ENCODE measurements around the gene SLC25A29. TPM values are rescaled to one million over a fixed set of nuclear protein-coding genes. Genes with fewer than 3 reads are reported as not detected.

Gene SLC25A29
- total and polyA plus RNA-seq, 2 of the 4 experiments (the other 2 are of a cell fraction), result 6.5 to 37.7 TPM

DNA sequence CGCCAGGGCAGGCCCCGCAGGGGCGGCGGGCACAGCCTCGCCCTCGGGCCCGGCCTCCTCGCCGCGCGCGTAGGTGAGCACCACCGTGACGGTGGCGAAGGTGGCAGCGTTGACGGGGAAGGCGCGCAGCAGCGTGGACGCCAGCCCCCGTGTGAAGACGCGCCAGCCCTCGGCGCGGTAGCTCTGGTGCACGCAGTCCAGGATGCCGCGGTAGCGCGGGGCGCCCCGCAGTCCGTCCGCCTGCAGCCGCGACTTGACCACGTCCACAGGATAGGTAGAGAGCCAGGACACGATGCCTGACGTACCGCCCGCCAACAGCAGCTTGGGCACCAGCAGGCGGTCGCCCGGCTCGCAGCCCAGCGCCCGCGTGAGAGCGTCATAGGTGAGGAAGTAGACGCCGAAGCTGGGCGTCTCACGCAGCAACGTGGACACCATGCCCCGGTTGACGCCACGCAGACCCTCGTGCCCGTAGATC lies 13.9 kb downstream of the SLC25A29 start:
- no peak overlapping the region for H3K27ac ChIP-seq (ENCODE audit: insufficient read depth, low read length)
- no peak for DNase-seq
- intact Hi-C loops (cut with micrococcal nuclease), result no loop called here
- no peak overlapping the region for H2BK15ac ChIP-seq (ENCODE audit: low read depth, low read length)
- H2BK120ac ChIP-seq (ENCODE audit: low read depth, low read length), result no peak overlapping the region
- no peaks in the 10 kb centered on the region for H3K27me3 ChIP-seq (ENCODE audit: control insufficient read depth, insufficient read depth, low read length)
- no peak overlapping the region for H4K91ac ChIP-seq (ENCODE audit: insufficient read depth, low read depth, low read length)
- no peak overlapping the region for H4K5ac ChIP-seq (ENCODE audit: low read depth, low read length)
- H2AK9ac ChIP-seq (replicated peaks; ENCODE audit: low read depth, low read length, poor library complexity), result no peak overlapping the region
- in situ Hi-C loops (cut with MboI; ENCODE audit: low sequenced_read_pairs), result no loop called here
- H3K9me1 ChIP-seq (ENCODE audit: insufficient read depth, low read length), result peaks cover 3% of the 10 kb centered on the region; the same call in 1 of the 2 replicates
- peaks cover 2 to 64% of the 10 kb centered on the region in 2 experiments; a peak in 3 of 4 replicates for H3K79me1 ChIP-seq (ENCODE audit: low read depth in 1 of 2, low read length in 2 of 2)
- no peak overlapping the region for H4K8ac ChIP-seq (ENCODE audit: low read depth in 2 of 2, low read length in 2 of 2)
- no peak overlapping the region for H2BK5ac ChIP-seq (ENCODE audit: low read depth, low read length, poor library complexity, severe bottlenecking)
- H3K56ac ChIP-seq (ENCODE audit: extremely low read depth, insufficient read depth, low read length), result no peak overlapping the region
- ATAC-seq (ENCODE audit: low read depth), result no peak
- no TSS peak for BruUV-seq (replicated peaks)
- H3K14ac ChIP-seq (replicated peaks; ENCODE audit: low read depth, low read length), result no peak overlapping the region
- H3K18ac ChIP-seq (ENCODE audit: low read depth, low read length), result no peak overlapping the region
- no peak overlapping the region for H2AK5ac ChIP-seq (ENCODE audit: low read depth, low read length)
- peaks cover 5% of the 10 kb centered on the region for H3K4me1 ChIP-seq (ENCODE audit: control insufficient read depth, insufficient read depth, low read length)
- no peak overlapping the region for H2AFZ ChIP-seq (replicated peaks; ENCODE audit: low read length, poor library complexity)
- 97% methylated on average over 60 of the region's 61 CpGs; no CpG with 5 or more reads in 1 of the 2 experiments for WGBS, 2 experiments (ENCODE audit: extremely low coverage in 2 of 2, insufficient read length in 1 of 2)
- no peaks in the 10 kb centered on the region for H3K9me3 ChIP-seq (ENCODE audit: control insufficient read depth, insufficient read depth, low read length)
- no peak overlapping the region for H3K23ac ChIP-seq (ENCODE audit: low read depth, low read length)
- peaks cover 49% of the 10 kb centered on the region for H3K36me3 ChIP-seq (ENCODE audit: control insufficient read depth, insufficient read depth, low read length)
- no peak for TF ChIP-seq MAZ (IDR thresholded peaks at IDR 0.05; ENCODE audit: borderline replicate concordance, low read depth, low read length)
- no peak for TF ChIP-seq MXI1 (IDR thresholded peaks at IDR 0.05; ENCODE audit: borderline replicate concordance, low read depth, low read length)
- no peak for TF ChIP-seq RAD21 (IDR thresholded peaks at IDR 0.05; ENCODE audit: low read length)
- POLR2A ChIA-PET (ENCODE audit: unreplicated experiment), result no interaction called here
- no peak overlapping the region for H3K9ac ChIP-seq (ENCODE audit: low read depth, low read length)
- H3K4ac ChIP-seq (ENCODE audit: low read depth, low read length), result no peak overlapping the region
- H3K4me2 ChIP-seq (ENCODE audit: low read depth, low read length), result no peak overlapping the region
- peaks cover 22% of the 10 kb centered on the region for H4K20me1 ChIP-seq (ENCODE audit: insufficient read depth, low read length)
- CTCF ChIA-PET, result no interaction called here
- H2BK20ac ChIP-seq (ENCODE audit: low read depth, low read length), result no peak overlapping the region
- dilution Hi-C loops (cut with HindIII; ENCODE audit: low sequenced_read_pairs, unreplicated experiment), result no loop called here
- H3K4me3 ChIP-seq (ENCODE audit: insufficient read depth, low read depth, low read length), result no peak overlapping the region

Measured in IMR-90 (cell line).